ENCODE measurements around the gene PPIP5K2.

Gene PPIP5K2

DNA sequence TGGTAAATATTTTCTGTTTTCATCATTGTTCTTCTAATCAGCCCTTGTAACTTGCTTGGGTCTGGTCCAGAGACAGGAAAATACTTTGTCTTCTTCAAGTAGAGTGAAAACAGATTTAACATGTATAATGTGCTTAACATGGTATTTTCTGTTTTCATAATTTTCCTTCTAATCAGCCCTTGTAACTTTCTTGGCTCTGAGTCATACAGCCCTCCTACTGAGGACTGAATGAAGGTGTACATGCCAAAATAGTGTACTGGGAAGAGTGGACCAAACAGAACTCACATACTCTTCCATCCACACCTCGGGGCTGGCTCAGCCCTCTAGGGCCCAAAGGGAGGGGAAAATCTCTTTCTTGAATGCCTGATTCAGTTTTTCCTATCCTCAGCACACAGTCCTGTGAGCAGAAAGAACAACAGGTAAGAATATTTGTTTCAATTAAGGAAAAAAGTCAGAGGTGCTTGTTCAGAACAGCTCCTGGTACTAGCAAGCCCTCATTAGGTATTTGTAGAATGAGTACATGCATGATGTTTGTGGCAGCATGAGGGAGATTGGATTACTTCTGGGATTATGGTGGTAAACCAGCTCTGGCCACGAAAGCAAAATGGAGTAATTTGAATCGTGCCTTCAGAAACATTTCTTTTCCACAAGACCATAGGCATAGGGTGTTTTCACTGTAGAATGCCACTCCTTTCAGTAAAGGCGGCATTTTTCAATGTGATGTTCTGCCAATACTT lies 114.3 kb downstream of the PPIP5K2 start:
- Histone ChIP-seq H3K4me3 (ENCODE audit: low read length) (no peak overlapping the region), H3K4me1 (ENCODE audit: low read length) (peaks cover 6% of the 10 kb centered on the region; the same call in 1 of the 2 replicates)

GRCh38 chr5:103235891-103236290 lies 115.8 kb downstream of the PPIP5K2 start:
- Histone ChIP-seq H3K9me3 (replicated peaks; ENCODE audit: insufficient read depth, low read length) (no peaks in the 10 kb centered on the region), H3K9ac (ENCODE audit: low read length) (no peak overlapping the region), H3F3A (ENCODE audit: insufficient read depth, low read length) (0 out of 2 replicates have a peak, but pooled peaks cover 4% of the 10 kb centered on the region), H3K36me3 (replicated peaks; ENCODE audit: insufficient read depth, low read length) (no peaks in the 10 kb centered on the region), H3K79me2 (ENCODE audit: low read length) (no peaks in the 10 kb centered on the region), H4K20me1 (ENCODE audit: insufficient read depth, low read length) (no peaks in the 10 kb centered on the region), H3K9me2 (replicated peaks; ENCODE audit: insufficient read depth, low read length) (no peaks in the 10 kb centered on the region), H2AFZ (ENCODE audit: low read length) (no peak overlapping the region), H3K4me3 (ENCODE audit: low read length) (no peak overlapping the region), H3K27me3 (replicated peaks; ENCODE audit: insufficient read depth, low read length) (no peaks in the 10 kb centered on the region), H3K4me1 (ENCODE audit: low read length) (peaks cover 6% of the 10 kb centered on the region; the same call in 1 of the 2 replicates), H3K4me2 (ENCODE audit: low read depth, low read length) (no peak overlapping the region; the same call in 1 of the 2 replicates), H3K27ac (ENCODE audit: low read length) (no peak overlapping the region)
- no peak for DNase-seq
- TF ChIP-seq, protein P1, sequence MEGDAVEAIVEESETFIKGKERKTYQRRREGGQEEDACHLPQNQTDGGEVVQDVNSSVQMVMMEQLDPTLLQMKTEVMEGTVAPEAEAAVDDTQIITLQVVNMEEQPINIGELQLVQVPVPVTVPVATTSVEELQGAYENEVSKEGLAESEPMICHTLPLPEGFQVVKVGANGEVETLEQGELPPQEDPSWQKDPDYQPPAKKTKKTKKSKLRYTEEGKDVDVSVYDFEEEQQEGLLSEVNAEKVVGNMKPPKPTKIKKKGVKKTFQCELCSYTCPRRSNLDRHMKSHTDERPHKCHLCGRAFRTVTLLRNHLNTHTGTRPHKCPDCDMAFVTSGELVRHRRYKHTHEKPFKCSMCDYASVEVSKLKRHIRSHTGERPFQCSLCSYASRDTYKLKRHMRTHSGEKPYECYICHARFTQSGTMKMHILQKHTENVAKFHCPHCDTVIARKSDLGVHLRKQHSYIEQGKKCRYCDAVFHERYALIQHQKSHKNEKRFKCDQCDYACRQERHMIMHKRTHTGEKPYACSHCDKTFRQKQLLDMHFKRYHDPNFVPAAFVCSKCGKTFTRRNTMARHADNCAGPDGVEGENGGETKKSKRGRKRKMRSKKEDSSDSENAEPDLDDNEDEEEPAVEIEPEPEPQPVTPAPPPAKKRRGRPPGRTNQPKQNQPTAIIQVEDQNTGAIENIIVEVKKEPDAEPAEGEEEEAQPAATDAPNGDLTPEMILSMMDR (IDR thresholded peaks at IDR 0.05; ENCODE audit: low read length): no peak
- TF ChIP-seq EZH2phosphoT487 (IDR thresholded peaks at IDR 0.05; ENCODE audit: low read length) (no peak), EZH2 (optimal IDR thresholded peaks at IDR 0.05; ENCODE audit: low read depth, low read length) (no peak)

More for the DNA sequence above, 114.3 kb downstream of the PPIP5K2 start:
- Histone ChIP-seq H3K27ac (ENCODE audit: low read length) (no peak overlapping the region), H3F3A (ENCODE audit: insufficient read depth, low read length) (0 out of 2 replicates have a peak, but pooled peaks cover 4% of the 10 kb centered on the region), H3K9ac (ENCODE audit: low read length) (no peak overlapping the region), H3K36me3 (replicated peaks; ENCODE audit: insufficient read depth, low read length) (no peaks in the 10 kb centered on the region), H3K4me2 (ENCODE audit: low read depth, low read length) (no peak overlapping the region), H4K20me1 (ENCODE audit: insufficient read depth, low read length) (no peaks in the 10 kb centered on the region), H3K27me3 (replicated peaks; ENCODE audit: insufficient read depth, low read length) (no peaks in the 10 kb centered on the region), H3K9me2 (replicated peaks; ENCODE audit: insufficient read depth, low read length) (no peaks in the 10 kb centered on the region), H3K9me3 (replicated peaks; ENCODE audit: insufficient read depth, low read length) (no peaks in the 10 kb centered on the region), H3K79me2 (ENCODE audit: low read length) (no peaks in the 10 kb centered on the region), H2AFZ (ENCODE audit: low read length) (no peak overlapping the region)
- TF ChIP-seq, protein P1 (IDR thresholded peaks at IDR 0.05; ENCODE audit: low read length): no peak
- TF ChIP-seq EZH2phosphoT487 (IDR thresholded peaks at IDR 0.05; ENCODE audit: low read length) (no peak), EZH2 (optimal IDR thresholded peaks at IDR 0.05; ENCODE audit: low read depth, low read length) (no peak)
- no peak for DNase-seq

DNA sequence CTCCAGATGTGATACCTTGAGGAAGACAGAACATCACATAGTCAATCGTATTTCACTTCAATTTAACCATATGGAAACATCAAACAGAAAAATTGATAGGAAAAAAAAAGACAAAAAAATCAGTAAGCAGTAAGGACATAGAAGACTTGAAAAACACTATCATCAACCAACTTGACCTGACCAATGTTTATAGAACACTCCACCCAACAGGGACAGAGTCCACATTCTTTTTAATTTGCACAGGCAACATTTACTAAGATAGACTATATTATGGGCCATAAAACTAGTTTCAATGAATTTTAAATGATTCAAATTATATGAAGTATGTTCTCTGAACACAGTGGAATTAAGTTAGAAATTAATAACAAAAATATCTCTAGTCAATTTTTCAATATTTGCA lies 117.7 kb downstream of the PPIP5K2 start:
- Histone ChIP-seq H3K9me2 (replicated peaks; ENCODE audit: insufficient read depth, low read length) (no peaks in the 10 kb centered on the region), H3K36me3 (replicated peaks; ENCODE audit: insufficient read depth, low read length) (no peaks in the 10 kb centered on the region), H4K20me1 (ENCODE audit: insufficient read depth, low read length) (no peaks in the 10 kb centered on the region), H3K27me3 (replicated peaks; ENCODE audit: insufficient read depth, low read length) (no peaks in the 10 kb centered on the region), H2AFZ (ENCODE audit: low read length) (no peak overlapping the region), H3K4me2 (ENCODE audit: low read depth, low read length) (no peak overlapping the region), H3K9me3 (replicated peaks; ENCODE audit: insufficient read depth, low read length) (no peaks in the 10 kb centered on the region), H3F3A (ENCODE audit: insufficient read depth, low read length) (0 out of 2 replicates have a peak, but pooled peaks cover 4% of the 10 kb centered on the region), H3K79me2 (ENCODE audit: low read length) (no peaks in the 10 kb centered on the region), H3K27ac (ENCODE audit: low read length) (no peak overlapping the region), H3K4me3 (ENCODE audit: low read length) (no peak overlapping the region), H3K9ac (ENCODE audit: low read length) (no peak overlapping the region), H3K4me1 (ENCODE audit: low read length) (peaks cover 6% of the 10 kb centered on the region; the same call in 1 of the 2 replicates)
- TF ChIP-seq EZH2 (optimal IDR thresholded peaks at IDR 0.05; ENCODE audit: low read depth, low read length) (no peak), EZH2phosphoT487 (IDR thresholded peaks at IDR 0.05; ENCODE audit: low read length) (no peak)
- TF ChIP-seq, protein P1 (IDR thresholded peaks at IDR 0.05; ENCODE audit: low read length): no peak
- no peak for DNase-seq
